ENCODE measurements around the gene PLXNA2.

Gene PLXNA2

GRCh38 chr1:208161005-208161404 is 83.2 kb downstream of the PLXNA2 start:
- no peak for DNase-seq (ENCODE audit: low read depth in 2 of 2)

DNA sequence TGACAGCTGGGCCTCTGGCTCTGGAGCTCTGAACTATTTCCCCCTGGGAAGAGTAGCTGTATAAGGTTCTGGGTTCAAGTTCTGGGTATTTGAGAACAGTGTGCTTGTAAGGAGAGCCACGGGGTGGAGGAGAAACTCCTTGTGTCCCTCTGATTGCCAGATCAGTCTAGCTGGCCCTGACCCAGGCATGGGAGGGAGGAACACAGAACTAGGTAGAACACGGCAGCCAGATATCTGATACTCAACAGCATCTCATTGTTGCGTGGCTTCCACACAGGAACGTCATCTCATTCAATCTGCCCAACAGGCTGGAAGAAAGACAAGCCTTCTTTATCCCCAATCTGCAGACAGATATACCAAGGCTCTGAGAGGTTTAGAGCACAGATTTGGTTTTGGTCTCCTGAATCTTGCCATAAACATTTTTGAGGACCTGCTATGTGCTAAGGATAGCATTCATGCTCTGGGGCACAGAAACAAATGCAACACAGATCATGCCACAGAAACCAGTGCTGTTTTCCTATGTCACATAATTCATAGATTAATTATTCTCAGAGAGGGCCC is 83.8 kb downstream of the PLXNA2 start:
- no peak for DNase-seq (ENCODE audit: low read depth in 2 of 2)

DNA sequence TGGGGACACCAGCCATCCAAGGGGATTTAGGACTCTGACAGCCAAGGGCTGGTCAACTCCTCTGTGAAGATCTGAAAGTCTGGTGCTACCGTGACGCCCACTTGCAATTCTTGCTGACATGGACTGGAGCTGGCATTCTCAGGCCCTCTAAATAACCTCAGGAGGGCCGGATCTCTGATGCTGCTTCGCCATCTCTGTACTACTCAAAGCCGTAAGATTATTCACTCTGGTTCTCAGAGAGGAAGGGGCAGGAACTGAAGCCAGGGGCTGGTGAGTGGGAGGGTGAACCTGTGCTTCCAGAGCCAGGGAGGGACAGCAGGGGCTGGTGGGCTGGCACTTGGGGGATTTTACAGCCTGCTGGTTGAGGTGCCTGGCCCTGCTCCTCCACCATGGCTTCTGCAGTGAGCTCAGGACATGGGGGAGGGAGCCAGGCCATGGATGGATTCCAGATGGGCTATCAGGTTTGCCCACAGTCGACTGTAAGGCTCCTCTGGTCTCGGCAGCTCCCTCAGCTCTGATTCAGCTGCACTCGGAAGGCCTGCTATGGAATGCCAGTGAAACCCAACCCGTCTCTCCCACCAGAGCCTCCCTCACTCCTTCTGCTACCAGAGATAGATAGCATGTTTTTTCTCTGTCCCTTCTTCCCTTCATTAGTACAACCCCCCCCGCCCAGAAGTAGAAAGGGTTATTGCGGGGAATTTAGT is 84.5 kb downstream of the PLXNA2 start:
- peak; percentile 74 to 75 for DNase-seq (ENCODE audit: low read depth in 2 of 2)

GRCh38 chr1:208158640-208159554 is 85.3 kb downstream of the PLXNA2 start:
- DNase-seq (ENCODE audit: low read depth in 2 of 2), result no peak

GRCh38 chr1:208157769-208158168 is 86.4 kb downstream of the PLXNA2 start:
- DNase-seq (ENCODE audit: low read depth in 2 of 2), result no peak

- no peak for DNase-seq (ENCODE audit: low read depth in 2 of 2)
Measured at GRCh38 chr1:208156741-208157140, 87.4 kb downstream of the PLXNA2 start.

- DNase-seq (ENCODE audit: low read depth in 2 of 2), result no peak
Measured at GRCh38 chr1:208156310-208156709, 87.9 kb downstream of the PLXNA2 start.

DNA sequence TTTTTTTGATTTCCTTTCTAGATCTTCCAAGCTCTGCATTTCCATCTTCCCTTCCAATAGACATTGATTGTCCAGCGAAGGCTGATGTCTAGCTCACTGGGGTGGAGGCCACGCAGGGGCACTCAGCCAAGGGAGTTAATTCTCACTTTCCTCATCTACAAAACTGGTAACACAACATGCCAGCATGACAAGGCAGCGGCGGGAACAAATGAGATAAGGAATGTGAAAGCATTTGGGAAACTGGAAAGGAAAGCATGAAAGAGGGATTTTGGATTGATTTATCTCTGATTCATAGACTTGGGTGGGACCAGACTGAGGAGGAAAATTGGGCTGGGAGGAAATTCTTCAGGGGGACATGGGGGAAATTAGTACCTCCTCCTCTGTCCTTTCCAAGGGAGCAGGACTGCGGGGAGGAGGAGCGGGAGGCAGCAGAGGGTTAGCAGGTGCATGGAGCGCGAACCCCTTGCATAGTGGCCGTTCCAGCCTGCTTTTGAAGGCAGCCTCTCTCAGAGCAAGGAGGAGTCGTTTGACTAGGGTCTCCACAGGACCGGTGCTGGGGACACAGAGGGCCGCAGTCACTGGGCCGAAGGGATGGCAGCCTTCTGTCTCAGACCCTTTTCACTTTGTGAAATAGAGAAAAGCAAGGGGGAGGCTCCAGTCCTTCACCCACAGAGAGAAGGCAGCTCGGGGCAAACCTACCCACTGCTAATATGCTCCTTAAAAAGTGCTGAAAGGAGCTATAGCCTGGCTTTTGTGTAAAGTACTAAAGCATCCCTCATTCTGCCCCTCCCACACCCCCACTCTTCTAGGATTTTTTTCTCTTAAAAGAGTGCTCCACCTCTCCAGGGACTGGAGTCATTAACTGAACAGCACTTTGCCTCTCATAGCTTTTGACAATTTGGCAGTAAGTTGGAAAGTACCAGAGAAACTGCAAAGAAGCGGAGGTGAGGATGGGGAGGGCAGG is 89.2 kb downstream of the PLXNA2 start:
- no peak for DNase-seq (ENCODE audit: low read depth in 2 of 2)

DNA sequence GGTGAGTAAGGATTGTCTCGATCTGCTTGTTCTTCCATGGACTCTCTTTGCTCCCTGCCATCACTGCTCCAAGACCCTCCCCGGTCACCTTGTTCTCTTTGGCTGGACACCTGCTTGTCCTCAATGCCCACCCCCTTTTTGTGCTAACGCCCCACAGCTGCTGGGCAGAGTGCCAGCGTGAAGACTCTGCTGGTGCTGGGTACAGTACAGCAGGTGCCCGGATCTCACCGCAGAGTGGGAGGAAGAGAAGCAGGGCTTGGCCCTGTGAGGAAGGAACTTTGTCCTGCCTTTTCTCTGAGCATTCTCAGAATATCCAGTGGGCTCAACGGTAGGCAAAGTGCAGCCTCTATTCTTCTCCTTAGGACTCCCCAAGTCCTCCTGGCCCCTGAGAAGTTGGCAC is 90.1 kb downstream of the PLXNA2 start:
- DNase-seq (ENCODE audit: low read depth in 2 of 2), result no peak

- DNase-seq (ENCODE audit: low read depth in 2 of 2), result no peak
Measured at GRCh38 chr1:208153386-208153785, 90.8 kb downstream of the PLXNA2 start.

DNA sequence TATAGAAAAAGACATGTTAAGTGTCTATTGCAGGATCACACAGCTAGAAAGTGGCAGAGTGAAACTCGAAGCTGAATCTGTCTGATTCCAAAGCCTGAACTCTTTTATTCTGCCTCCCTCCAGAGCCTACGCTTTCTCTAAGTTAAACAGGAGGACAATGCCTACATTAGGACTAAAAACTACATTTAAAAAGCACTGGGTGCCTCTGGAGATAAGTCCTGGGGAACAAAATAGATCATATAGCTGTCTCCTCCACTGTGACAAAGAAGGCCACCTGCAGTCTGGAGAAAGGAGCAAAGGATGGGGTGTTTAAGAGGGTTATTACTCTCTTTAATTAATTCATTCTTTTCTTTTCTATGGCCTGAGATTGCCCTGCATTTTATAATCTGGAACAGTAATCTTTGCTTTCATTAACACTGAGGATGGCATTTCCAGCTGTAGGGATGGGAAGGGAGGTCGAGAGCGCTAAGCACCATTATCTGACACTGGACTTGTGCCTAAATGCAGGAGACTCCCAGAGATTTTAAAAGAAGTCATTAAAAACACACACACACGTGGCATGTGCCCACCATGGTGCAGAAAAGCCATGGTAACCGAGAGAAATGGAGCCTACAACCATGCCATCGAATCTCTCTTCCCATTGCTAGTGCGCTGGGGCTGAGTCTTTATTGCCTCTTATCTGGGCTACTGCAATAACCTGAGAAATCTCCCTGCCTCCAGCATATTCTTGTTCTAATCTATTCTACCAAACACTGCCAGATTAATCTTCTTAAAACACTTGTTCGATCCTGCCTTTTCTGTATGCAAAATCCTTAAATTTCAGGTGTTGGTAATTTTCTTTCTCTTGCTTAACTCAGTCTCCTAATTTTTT is 92.2 kb downstream of the PLXNA2 start:
- no peak for DNase-seq (ENCODE audit: low read depth in 2 of 2)

DNA sequence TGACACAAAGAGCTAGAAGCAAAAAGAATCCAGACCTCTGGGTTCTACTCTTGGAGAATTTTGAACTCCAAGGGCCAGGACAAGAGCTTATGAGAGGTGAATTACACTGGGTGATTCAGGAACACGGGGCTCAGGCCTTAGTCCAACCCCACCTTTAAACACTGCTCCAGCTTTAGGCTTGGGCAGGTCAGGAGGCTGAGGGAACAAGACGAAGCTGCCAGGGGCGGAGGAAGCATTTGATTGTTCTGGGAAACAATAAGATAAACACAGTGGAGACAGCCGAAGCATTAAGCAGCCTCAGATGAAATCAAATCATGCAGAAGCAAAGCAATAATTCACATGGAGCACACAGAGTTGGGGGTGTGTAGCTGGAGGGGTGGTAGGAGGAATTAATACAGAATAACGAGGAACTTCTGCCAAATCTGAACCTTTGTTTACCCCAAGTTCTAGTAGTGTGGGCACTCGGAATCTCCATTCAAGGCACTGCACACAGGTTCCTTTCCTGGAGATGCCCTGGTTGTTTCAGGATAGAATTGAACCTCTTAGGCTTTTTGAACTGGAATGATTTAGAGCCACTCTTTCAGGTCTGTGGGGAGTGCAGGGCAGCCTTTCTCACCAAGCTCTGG is 93.2 kb downstream of the PLXNA2 start:
- DNase-seq (ENCODE audit: low read depth in 2 of 2), result no peak

DNA sequence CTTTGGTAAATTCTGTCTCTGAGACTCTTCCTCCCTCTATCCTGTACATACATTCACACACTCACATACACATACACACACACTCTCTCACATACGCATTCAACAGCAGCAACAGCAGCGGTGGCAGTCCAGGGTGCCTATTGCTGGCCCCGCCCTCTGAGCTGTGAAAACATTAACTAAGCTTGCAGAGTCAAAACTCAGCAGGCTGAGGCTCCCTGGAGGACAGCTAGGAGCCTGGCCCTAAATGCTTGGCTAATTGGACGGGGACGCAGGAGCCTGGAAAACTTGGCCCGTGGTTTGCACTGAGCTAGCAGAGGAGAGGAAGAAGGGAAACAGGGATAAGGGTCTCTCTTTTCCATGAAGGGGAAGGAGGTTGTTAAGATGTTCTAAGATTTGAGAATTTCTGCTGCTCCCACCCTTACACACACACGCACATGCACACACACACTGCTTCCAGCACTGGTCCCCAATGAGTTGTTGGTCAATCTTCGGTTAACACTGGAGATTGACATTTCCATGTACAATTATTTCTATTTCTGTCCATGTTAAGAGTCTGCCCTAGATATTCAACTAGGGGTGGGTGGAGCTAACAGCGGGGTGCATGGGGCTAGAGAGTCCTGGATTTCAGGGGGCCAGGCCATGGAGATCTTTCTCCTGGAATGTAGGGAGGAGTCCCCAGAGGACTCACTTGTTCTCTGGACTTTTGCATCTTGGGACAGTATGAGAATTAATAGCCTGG is 94.2 kb downstream of the PLXNA2 start:
- no peak for DNase-seq (ENCODE audit: low read depth in 2 of 2)

- DNase-seq (ENCODE audit: low read depth in 2 of 2), result no peak
Measured at GRCh38 chr1:208149213-208149612, 95.0 kb downstream of the PLXNA2 start.

GRCh38 chr1:208148380-208148779 is 95.8 kb downstream of the PLXNA2 start:
- DNase-seq (ENCODE audit: low read depth in 2 of 2), result no peak

DNA sequence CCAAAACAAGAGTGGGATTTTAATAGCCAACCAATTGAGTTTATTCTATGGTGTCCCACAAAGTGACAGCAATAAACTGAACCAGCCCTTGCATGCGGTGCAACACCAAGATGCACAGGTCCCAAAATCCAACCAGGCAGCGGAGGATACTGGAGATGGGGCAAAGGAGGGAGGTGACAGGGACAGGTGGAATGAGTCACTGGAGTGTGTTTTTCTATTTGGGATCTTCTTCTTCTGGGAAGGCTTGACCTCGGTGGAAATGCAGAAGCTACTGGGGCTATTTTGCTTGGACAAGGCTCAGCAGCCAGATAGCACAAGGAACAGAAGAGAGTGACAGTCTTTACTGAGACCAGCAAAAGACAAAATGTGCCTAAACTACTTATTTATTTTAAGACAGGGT is 97.5 kb downstream of the PLXNA2 start:
- DNase-seq (ENCODE audit: low read depth in 2 of 2), result no peak

DNA sequence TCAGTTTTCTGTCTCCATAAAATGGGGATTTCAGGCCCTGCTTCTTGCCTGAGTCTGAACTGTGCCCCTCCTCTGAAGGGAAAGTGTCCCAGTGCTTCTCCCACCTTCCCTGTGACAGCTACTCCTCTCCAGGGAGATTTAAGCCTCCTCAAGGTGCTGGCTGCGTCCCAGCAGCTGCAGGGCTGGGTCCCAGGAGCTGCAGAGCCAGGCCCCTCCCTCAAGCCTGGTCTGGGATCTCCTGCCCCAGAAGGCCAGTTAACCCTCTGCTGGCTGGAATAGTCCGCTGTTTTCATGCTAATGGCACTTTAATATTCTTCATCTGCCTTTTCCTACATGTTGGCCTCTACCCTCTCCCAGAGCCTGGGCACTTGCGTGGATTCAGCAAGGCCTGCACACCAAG is 99.0 kb downstream of the PLXNA2 start:
- DNase-seq (ENCODE audit: low read depth in 2 of 2), result no peak

GRCh38 chr1:208142590-208143382 is 101.4 kb downstream of the PLXNA2 start:
- DNase-seq (ENCODE audit: low read depth in 2 of 2), result no peak
